Measurements from ENCODE around the gene NFKBIL1. TPM values are rescaled to one million over a fixed set of nuclear protein-coding genes. Genes with fewer than 3 reads are reported as not detected.

The NFKBIL1 gene
- total RNA-seq, 2 experiments from 2014 or later = 22.8 to 23.6 TPM

DNA sequence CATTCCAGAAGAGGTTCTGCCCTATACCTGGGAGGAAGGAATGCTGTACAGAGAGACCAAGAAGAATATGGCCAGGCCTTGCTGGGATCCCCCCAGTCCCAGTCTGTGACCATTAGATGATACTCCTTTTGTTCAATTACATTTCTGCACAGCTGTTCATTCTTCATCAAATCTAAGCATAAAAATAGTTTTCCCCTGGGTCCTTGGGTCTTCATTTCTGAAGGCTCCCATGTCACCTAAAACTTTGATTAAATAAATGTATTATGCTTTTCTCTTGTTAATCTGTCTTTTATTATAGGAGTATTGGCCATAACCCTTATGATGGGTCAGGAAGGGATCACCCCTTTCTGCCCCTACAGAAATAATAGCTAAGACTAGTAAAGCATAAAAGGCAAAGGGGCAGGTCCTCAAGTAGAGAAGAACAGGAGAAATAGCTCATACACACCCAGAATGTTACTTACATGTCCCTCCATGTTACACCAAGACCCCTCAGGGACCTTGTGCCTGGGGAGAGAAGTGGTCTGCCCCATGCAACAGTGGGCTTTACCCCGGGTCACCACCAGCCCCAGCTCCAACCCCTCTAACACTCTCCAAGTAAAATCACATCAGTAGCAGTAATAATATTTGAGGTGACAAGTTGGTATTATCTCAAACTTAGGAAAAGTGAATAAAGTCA, 22.6 kb downstream of the NFKBIL1 start:
- Mint-ChIP-seq H3K9me3 (no peaks in the 10 kb centered on the region), H3K27me3 (peaks cover 33% of the 10 kb centered on the region), H3K36me3 (ENCODE audit: low read depth) (peaks cover 18% of the 10 kb centered on the region), H3K4me1 (peaks cover 76% of the 10 kb centered on the region), H3K27ac (no peak overlapping the region), H3K4me3 (no peak overlapping the region)
- ChIA-PET CTCF (interaction anchor here (0.7 to 5.4 kb wide), 7 partner anchors 11 to 28 kb away, joined by 3 to 63 read pairs (median 6); partner anchors contain the start of genes LST1, LTB and NCR3), POLR2A (interaction anchor here (0.9 to 36.9 kb wide), 8 partner anchors 2 to 626 kb away, joined by 3 to 1578 read pairs (median 4); partner anchors contain the start of genes DDX39B, LST1, LTA and LTB)
- DNase-seq = no peak

DNA sequence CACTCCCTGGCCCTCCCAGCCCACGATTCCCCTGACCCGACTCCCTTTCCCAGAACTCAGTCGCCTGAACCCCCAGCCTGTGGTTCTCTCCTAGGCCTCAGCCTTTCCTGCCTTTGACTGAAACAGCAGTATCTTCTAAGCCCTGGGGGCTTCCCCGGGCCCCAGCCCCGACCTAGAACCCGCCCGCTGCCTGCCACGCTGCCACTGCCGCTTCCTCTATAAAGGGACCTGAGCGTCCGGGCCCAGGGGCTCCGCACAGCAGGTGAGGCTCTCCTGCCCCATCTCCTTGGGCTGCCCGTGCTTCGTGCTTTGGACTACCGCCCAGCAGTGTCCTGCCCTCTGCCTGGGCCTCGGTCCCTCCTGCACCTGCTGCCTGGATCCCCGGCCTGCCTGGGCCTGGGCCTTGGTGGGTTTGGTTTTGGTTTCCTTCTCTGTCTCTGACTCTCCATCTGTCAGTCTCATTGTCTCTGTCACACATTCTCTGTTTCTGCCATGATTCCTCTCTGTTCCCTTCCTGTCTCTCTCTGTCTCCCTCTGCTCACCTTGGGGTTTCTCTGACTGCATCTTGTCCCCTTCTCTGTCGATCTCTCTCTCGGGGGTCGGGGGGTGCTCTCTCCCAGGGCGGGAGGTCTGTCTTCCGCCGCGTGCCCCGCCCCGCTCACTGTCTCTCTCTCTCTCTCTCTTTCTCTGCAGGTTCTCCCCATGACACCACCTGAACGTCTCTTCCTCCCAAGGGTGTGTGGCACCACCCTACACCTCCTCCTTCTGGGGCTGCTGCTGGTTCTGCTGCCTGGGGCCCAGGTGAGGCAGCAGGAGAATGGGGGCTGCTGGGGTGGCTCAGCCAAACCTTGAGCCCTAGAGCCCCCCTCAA, 24.9 kb downstream of the NFKBIL1 start, which contains the start of gene LTA:
Gene LTA, plus strand, starts transcription at position 249 of the 871 bp plus-strand sequence. Its CDS starts 454 bp downstream, at position 703.
- Mint-ChIP-seq H3K36me3 (ENCODE audit: low read depth) (peaks cover 32% of the 10 kb centered on the region), H3K4me1 (peaks cover 87% of the 10 kb centered on the region), H3K4me3 (peak within 1 kb of the TSS; percentile 94), H3K27ac (peak within 1 kb of the TSS; percentile 96), H3K9me3 (no peaks in the 10 kb centered on the region), H3K27me3 (peaks cover 22% of the 10 kb centered on the region)
- POLR2A ChIA-PET = interaction anchor here (1.1 to 36.9 kb wide), 8 partner anchors 0 to 165 kb away, joined by 3 to 1578 read pairs (median 108); partner anchors contain the start of genes ATP6V1G2, CLIC1, DDX39B and LST1
- peak; percentile 79 for DNase-seq
- CTCF ChIA-PET = interaction anchor here (5.1 to 18.7 kb wide), 5 partner anchors 10 to 26 kb away, joined by 53 to 640 read pairs (median 70); partner anchors contain the start of genes ATP6V1G2, DDX39B, LST1 and LTB

DNA sequence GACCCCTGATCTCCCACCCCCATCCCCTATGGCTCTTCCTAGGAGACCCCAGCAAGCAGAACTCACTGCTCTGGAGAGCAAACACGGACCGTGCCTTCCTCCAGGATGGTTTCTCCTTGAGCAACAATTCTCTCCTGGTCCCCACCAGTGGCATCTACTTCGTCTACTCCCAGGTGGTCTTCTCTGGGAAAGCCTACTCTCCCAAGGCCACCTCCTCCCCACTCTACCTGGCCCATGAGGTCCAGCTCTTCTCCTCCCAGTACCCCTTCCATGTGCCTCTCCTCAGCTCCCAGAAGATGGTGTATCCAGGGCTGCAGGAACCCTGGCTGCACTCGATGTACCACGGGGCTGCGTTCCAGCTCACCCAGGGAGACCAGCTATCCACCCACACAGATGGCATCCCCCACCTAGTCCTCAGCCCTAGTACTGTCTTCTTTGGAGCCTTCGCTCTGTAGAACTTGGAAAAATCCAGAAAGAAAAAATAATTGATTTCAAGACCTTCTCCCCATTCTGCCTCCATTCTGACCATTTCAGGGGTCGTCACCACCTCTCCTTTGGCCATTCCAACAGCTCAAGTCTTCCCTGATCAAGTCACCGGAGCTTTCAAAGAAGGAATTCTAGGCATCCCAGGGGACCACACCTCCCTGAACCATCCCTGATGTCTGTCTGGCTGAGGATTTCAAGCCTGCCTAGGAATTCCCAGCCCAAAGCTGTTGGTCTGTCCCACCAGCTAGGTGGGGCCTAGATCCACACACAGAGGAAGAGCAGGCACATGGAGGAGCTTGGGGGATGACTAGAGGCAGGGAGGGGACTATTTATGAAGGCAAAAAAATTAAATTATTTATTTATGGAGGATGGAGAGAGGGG, 26.1 kb downstream of the NFKBIL1 start:
- CTCF ChIA-PET = interaction anchor here (1.2 to 18.7 kb wide), 6 partner anchors 11 to 289 kb away, joined by 3 to 640 read pairs (median 49); partner anchors contain the start of genes ATP6V1G2, DDX39B, LST1 and LTB
- Mint-ChIP-seq H3K9me3 (no peaks in the 10 kb centered on the region), H3K4me3 (peak overlapping the region; percentile 94), H3K27me3 (peaks cover 14% of the 10 kb centered on the region), H3K4me1 (peaks cover 80% of the 10 kb centered on the region), H3K36me3 (ENCODE audit: low read depth) (peaks cover 37% of the 10 kb centered on the region), H3K27ac (peak overlapping the region; percentile 96)
- no peak for DNase-seq
- POLR2A ChIA-PET = interaction anchor here (0.7 to 36.9 kb wide), 11 partner anchors 1 to 1398 kb away, joined by 3 to 1578 read pairs (median 51); partner anchors contain the start of genes ATP6V1G2, CLIC1, DDX39B and LST1

DNA sequence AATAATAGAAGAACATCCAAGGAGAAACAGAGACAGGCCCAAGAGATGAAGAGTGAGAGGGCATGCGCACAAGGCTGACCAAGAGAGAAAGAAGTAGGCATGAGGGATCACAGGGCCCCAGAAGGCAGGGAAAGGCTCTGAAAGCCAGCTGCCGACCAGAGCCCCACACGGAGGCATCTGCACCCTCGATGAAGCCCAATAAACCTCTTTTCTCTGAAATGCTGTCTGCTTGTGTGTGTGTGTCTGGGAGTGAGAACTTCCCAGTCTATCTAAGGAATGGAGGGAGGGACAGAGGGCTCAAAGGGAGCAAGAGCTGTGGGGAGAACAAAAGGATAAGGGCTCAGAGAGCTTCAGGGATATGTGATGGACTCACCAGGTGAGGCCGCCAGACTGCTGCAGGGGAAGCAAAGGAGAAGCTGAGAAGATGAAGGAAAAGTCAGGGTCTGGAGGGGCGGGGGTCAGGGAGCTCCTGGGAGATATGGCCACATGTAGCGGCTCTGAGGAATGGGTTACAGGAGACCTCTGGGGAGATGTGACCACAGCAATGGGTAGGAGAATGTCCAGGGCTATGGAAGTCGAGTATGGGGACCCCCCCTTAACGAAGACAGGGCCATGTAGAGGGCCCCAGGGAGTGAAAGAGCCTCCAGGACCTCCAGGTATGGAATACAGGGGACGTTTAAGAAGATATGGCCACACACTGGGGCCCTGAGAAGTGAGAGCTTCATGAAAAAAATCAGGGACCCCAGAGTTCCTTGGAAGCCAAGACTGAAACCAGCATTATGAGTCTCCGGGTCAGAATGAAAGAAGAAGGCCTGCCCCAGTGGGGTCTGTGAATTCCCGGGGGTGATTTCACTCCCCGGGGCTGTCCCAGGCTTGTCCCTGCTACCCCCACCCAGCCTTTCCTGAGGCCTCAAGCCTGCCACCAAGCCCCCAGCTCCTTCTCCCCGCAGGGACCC, 27.0 kb downstream of the NFKBIL1 start:
- peaks cover 80% of the 10 kb centered on the region for H3K4me1 Mint-ChIP-seq
- H3K27ac Mint-ChIP-seq = peak overlapping the region; percentile 96
- DNase-seq = no peak
- H3K9me3 Mint-ChIP-seq = no peaks in the 10 kb centered on the region
- H3K36me3 Mint-ChIP-seq (ENCODE audit: low read depth) = peaks cover 46% of the 10 kb centered on the region
- peaks cover 10% of the 10 kb centered on the region for H3K27me3 Mint-ChIP-seq
- H3K4me3 Mint-ChIP-seq = peak overlapping the region; percentile 94
- POLR2A ChIA-PET = interaction anchor here (0.5 to 36.9 kb wide), 18 partner anchors 2 to 1398 kb away, joined by 3 to 1578 read pairs (median 9); partner anchors contain the start of genes ATP6V1G2, BAG6, CLIC1 and CSNK2B
- CTCF ChIA-PET = interaction anchor here (0.7 to 18.7 kb wide), 9 partner anchors 10 to 288 kb away, joined by 3 to 640 read pairs (median 7); partner anchors contain the start of genes ATP6V1G2, DDX39B, LST1 and LTB

DNA sequence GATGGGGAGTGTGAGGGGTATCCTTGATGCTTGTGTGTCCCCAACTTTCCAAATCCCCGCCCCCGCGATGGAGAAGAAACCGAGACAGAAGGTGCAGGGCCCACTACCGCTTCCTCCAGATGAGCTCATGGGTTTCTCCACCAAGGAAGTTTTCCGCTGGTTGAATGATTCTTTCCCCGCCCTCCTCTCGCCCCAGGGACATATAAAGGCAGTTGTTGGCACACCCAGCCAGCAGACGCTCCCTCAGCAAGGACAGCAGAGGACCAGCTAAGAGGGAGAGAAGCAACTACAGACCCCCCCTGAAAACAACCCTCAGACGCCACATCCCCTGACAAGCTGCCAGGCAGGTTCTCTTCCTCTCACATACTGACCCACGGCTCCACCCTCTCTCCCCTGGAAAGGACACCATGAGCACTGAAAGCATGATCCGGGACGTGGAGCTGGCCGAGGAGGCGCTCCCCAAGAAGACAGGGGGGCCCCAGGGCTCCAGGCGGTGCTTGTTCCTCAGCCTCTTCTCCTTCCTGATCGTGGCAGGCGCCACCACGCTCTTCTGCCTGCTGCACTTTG, 28.0 kb downstream of the NFKBIL1 start, which contains the start of gene TNF:
Gene TNF, plus strand, starts transcription at position 231 of the 567 bp plus-strand sequence. Its CDS starts 177 bp downstream, at position 408.
- Mint-ChIP-seq H3K4me3 (peak within 1 kb of the TSS; percentile 94), H3K4me1 (peaks cover 73% of the 10 kb centered on the region), H3K36me3 (ENCODE audit: low read depth) (peaks cover 56% of the 10 kb centered on the region), H3K9me3 (no peaks in the 10 kb centered on the region), H3K27ac (peak within 1 kb of the TSS; percentile 96), H3K27me3 (peaks cover 2% of the 10 kb centered on the region)
- ChIA-PET CTCF (interaction anchor here (0.7 to 18.7 kb wide), 8 partner anchors 9 to 260 kb away, joined by 3 to 640 read pairs (median 18); partner anchors contain the start of genes ATP6V1G2, DDX39B, LST1 and LTB), POLR2A (interaction anchor here (0.6 to 36.9 kb wide), 20 partner anchors 3 to 1396 kb away, joined by 3 to 1578 read pairs (median 6); partner anchors contain the start of genes ATP6V1G2, BAG6, C6orf47 and CLIC1)
- peak; percentile 91 for DNase-seq

DNA sequence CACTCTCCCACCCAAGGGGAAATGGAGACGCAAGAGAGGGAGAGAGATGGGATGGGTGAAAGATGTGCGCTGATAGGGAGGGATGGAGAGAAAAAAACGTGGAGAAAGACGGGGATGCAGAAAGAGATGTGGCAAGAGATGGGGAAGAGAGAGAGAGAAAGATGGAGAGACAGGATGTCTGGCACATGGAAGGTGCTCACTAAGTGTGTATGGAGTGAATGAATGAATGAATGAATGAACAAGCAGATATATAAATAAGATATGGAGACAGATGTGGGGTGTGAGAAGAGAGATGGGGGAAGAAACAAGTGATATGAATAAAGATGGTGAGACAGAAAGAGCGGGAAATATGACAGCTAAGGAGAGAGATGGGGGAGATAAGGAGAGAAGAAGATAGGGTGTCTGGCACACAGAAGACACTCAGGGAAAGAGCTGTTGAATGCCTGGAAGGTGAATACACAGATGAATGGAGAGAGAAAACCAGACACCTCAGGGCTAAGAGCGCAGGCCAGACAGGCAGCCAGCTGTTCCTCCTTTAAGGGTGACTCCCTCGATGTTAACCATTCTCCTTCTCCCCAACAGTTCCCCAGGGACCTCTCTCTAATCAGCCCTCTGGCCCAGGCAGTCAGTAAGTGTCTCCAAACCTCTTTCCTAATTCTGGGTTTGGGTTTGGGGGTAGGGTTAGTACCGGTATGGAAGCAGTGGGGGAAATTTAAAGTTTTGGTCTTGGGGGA, 28.7 kb downstream of the NFKBIL1 start:
- ChIA-PET POLR2A (interaction anchor here (0.6 to 36.9 kb wide), 20 partner anchors 4 to 1395 kb away, joined by 3 to 1578 read pairs (median 6); partner anchors contain the start of genes ATP6V1G2, BAG6, C6orf47 and CLIC1), CTCF (interaction anchor here (0.8 to 18.7 kb wide), 8 partner anchors 8 to 259 kb away, joined by 3 to 640 read pairs (median 20); partner anchors contain the start of genes ATP6V1G2, DDX39B, LST1 and LTB)
- Mint-ChIP-seq H3K36me3 (ENCODE audit: low read depth) (peaks cover 61% of the 10 kb centered on the region), H3K4me1 (peaks cover 69% of the 10 kb centered on the region), H3K27me3 (no peaks in the 10 kb centered on the region), H3K27ac (peak overlapping the region; percentile 96), H3K9me3 (no peaks in the 10 kb centered on the region), H3K4me3 (peak overlapping the region; percentile 94)
- no peak for DNase-seq

DNA sequence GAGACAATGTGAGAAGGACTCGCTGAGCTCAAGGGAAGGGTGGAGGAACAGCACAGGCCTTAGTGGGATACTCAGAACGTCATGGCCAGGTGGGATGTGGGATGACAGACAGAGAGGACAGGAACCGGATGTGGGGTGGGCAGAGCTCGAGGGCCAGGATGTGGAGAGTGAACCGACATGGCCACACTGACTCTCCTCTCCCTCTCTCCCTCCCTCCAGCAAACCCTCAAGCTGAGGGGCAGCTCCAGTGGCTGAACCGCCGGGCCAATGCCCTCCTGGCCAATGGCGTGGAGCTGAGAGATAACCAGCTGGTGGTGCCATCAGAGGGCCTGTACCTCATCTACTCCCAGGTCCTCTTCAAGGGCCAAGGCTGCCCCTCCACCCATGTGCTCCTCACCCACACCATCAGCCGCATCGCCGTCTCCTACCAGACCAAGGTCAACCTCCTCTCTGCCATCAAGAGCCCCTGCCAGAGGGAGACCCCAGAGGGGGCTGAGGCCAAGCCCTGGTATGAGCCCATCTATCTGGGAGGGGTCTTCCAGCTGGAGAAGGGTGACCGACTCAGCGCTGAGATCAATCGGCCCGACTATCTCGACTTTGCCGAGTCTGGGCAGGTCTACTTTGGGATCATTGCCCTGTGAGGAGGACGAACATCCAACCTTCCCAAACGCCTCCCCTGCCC, 29.6 kb downstream of the NFKBIL1 start:
- peaks cover 71% of the 10 kb centered on the region for H3K36me3 Mint-ChIP-seq (ENCODE audit: low read depth)
- H3K27ac Mint-ChIP-seq = peak overlapping the region; percentile 96
- peak overlapping the region; percentile 94 for H3K4me3 Mint-ChIP-seq
- CTCF ChIA-PET = interaction anchor here (0.5 to 18.7 kb wide), 8 partner anchors 8 to 77 kb away, joined by 3 to 640 read pairs (median 20); partner anchors contain the start of genes ATP6V1G2, DDX39B, LST1 and LTB
- POLR2A ChIA-PET = interaction anchor here (1.0 to 36.9 kb wide), 13 partner anchors 5 to 1394 kb away, joined by 3 to 1578 read pairs (median 21); partner anchors contain the start of genes ATP6V1G2, BAG6, C6orf47 and CLIC1
- H3K9me3 Mint-ChIP-seq = no peaks in the 10 kb centered on the region
- H3K4me1 Mint-ChIP-seq = peaks cover 60% of the 10 kb centered on the region
- peak; percentile 86 for DNase-seq
- H3K27me3 Mint-ChIP-seq = no peaks in the 10 kb centered on the region

DNA sequence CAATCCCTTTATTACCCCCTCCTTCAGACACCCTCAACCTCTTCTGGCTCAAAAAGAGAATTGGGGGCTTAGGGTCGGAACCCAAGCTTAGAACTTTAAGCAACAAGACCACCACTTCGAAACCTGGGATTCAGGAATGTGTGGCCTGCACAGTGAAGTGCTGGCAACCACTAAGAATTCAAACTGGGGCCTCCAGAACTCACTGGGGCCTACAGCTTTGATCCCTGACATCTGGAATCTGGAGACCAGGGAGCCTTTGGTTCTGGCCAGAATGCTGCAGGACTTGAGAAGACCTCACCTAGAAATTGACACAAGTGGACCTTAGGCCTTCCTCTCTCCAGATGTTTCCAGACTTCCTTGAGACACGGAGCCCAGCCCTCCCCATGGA, 30.2 kb downstream of the NFKBIL1 start:
- ChIA-PET POLR2A (interaction anchor here (1.4 to 36.9 kb wide), 10 partner anchors 5 to 1394 kb away, joined by 4 to 1578 read pairs (median 52); partner anchors contain the start of genes ATP6V1G2, BAG6, CLIC1 and DDX39B), CTCF (interaction anchor here (1.7 to 18.7 kb wide), 5 partner anchors 7 to 76 kb away, joined by 5 to 640 read pairs (median 70); partner anchors contain the start of genes ATP6V1G2, DDX39B, LST1 and LTB)
- H3K4me3 Mint-ChIP-seq = peak overlapping the region; percentile 94
- H3K36me3 Mint-ChIP-seq (ENCODE audit: low read depth) = peaks cover 73% of the 10 kb centered on the region
- DNase-seq = no peak
- H3K27ac Mint-ChIP-seq = peak overlapping the region; percentile 96
- H3K4me1 Mint-ChIP-seq = peaks cover 58% of the 10 kb centered on the region
- no peaks in the 10 kb centered on the region for H3K9me3 Mint-ChIP-seq
- no peaks in the 10 kb centered on the region for H3K27me3 Mint-ChIP-seq

All from activated CD4-positive, alpha-beta memory T cell treated with anti-CD3 and anti-CD28 coated beads, Interleukin-2, amount 10 ng/mL, durations not matched to agents 7 days and 5 days (primary cell).